ENCODE measurements around the gene GDAP1L1. TPM values are rescaled to one million over a fixed set of nuclear protein-coding genes. Genes with fewer than 3 reads are reported as not detected.
"Not testable (repeated sequence)": the region's sequence is repeated elsewhere in the genome, so short reads cannot be mapped to it uniquely, and the experiment has no call there.

Gene GDAP1L1
- total RNA-seq, 1 experiment from 2014 or later: not detected

- Histone ChIP-seq H3F3A (ENCODE audit: insufficient read depth, low read depth) (no peaks in the 10 kb centered on the region), H3K79me2 (ENCODE audit: low read depth) (no peaks in the 10 kb centered on the region), H3K27me3 (ENCODE audit: insufficient read depth, low read depth) (no peaks in the 10 kb centered on the region), H3K4me3 (no peak overlapping the region), H3K4me2 (no peak overlapping the region), H3K9me2 (ENCODE audit: insufficient read depth) (no peaks in the 10 kb centered on the region), H2AFZ (no peak overlapping the region), H4K20me1 (ENCODE audit: insufficient read depth) (no peaks in the 10 kb centered on the region), H3K36me3 (ENCODE audit: low read depth) (no peaks in the 10 kb centered on the region), H3K4me1 (replicated peaks; ENCODE audit: insufficient read depth) (no peaks in the 10 kb centered on the region), H3K9me3 (ENCODE audit: insufficient read depth, low read depth) (no peaks in the 10 kb centered on the region), H3K27ac (no peak overlapping the region)
- POLR2A ChIA-PET (ENCODE audit: unreplicated experiment): no interaction called here
- DNase-seq: no peak
- intact Hi-C loops (cut with micrococcal nuclease; ENCODE audit: unreplicated experiment): no loop called here
- no TSS peak for BruUV-seq (replicated peaks)
- TF ChIP-seq, protein P1, sequence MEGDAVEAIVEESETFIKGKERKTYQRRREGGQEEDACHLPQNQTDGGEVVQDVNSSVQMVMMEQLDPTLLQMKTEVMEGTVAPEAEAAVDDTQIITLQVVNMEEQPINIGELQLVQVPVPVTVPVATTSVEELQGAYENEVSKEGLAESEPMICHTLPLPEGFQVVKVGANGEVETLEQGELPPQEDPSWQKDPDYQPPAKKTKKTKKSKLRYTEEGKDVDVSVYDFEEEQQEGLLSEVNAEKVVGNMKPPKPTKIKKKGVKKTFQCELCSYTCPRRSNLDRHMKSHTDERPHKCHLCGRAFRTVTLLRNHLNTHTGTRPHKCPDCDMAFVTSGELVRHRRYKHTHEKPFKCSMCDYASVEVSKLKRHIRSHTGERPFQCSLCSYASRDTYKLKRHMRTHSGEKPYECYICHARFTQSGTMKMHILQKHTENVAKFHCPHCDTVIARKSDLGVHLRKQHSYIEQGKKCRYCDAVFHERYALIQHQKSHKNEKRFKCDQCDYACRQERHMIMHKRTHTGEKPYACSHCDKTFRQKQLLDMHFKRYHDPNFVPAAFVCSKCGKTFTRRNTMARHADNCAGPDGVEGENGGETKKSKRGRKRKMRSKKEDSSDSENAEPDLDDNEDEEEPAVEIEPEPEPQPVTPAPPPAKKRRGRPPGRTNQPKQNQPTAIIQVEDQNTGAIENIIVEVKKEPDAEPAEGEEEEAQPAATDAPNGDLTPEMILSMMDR (conservative IDR thresholded peaks at IDR 0.05): no peak
- TF ChIP-seq EZH2 (IDR thresholded peaks at IDR 0.05; ENCODE audit: low read depth): no peak
- CTCF ChIA-PET: interaction anchor here (1.4 kb wide), 1 partner anchor 11 kb away, joined by 4 read pairs; no protein-coding TSS in a partner anchor
These were observed 18.4 kb upstream of the GDAP1L1 start for GRCh38 chr20:44228465-44229258.

- CTCF ChIA-PET: no interaction called here
- no peak overlapping the region for H3K4me3 ChIP-seq
- no peaks in the 10 kb centered on the region; the same call in 1 of the 2 replicates for H3F3A ChIP-seq (ENCODE audit: insufficient read depth, low read depth)
- DNase-seq: no peak
- intact Hi-C loops (cut with micrococcal nuclease; ENCODE audit: unreplicated experiment): no loop called here
- H3K27ac ChIP-seq: no peak overlapping the region
- no peak for TF ChIP-seq EZH2 (IDR thresholded peaks at IDR 0.05; ENCODE audit: low read depth)
- TF ChIP-seq, protein P1 (conservative IDR thresholded peaks at IDR 0.05): no peak
- H3K4me2 ChIP-seq: no peak overlapping the region
- no peaks in the 10 kb centered on the region for H3K36me3 ChIP-seq (ENCODE audit: low read depth)
- no peaks in the 10 kb centered on the region for H3K9me2 ChIP-seq (ENCODE audit: insufficient read depth)
- H3K4me1 ChIP-seq (replicated peaks; ENCODE audit: insufficient read depth): no peaks in the 10 kb centered on the region
- no peaks in the 10 kb centered on the region for H3K9me3 ChIP-seq (ENCODE audit: insufficient read depth, low read depth)
- BruUV-seq (replicated peaks): no TSS peak
- POLR2A ChIA-PET (ENCODE audit: unreplicated experiment): no interaction called here
- no peaks in the 10 kb centered on the region for H3K27me3 ChIP-seq (ENCODE audit: insufficient read depth, low read depth)
- no peaks in the 10 kb centered on the region for H3K79me2 ChIP-seq (ENCODE audit: low read depth)
- no peak overlapping the region for H2AFZ ChIP-seq
- no peaks in the 10 kb centered on the region; the same call in 1 of the 2 replicates for H4K20me1 ChIP-seq (ENCODE audit: insufficient read depth)
These were observed 15.9 kb upstream of the GDAP1L1 start for GRCh38 chr20:44231193-44231592.

GRCh38 chr20:44231713-44232468 lies 15.2 kb upstream of the GDAP1L1 start:
- DNase-seq: no peak
- no peak overlapping the region for H3K4me3 ChIP-seq
- H3K27ac ChIP-seq: no peak overlapping the region
- BruUV-seq (replicated peaks): no TSS peak
- H3F3A ChIP-seq (ENCODE audit: insufficient read depth, low read depth): no peaks in the 10 kb centered on the region; the same call in 1 of the 2 replicates
- H3K79me2 ChIP-seq (ENCODE audit: low read depth): no peaks in the 10 kb centered on the region
- no peaks in the 10 kb centered on the region; the same call in 1 of the 2 replicates for H4K20me1 ChIP-seq (ENCODE audit: insufficient read depth)
- no peaks in the 10 kb centered on the region for H3K9me3 ChIP-seq (ENCODE audit: insufficient read depth, low read depth)
- no peak overlapping the region for H2AFZ ChIP-seq
- no peak for TF ChIP-seq EZH2 (IDR thresholded peaks at IDR 0.05; ENCODE audit: low read depth)
- H3K9me2 ChIP-seq (ENCODE audit: insufficient read depth): no peaks in the 10 kb centered on the region
- CTCF ChIA-PET: no interaction called here
- POLR2A ChIA-PET (ENCODE audit: unreplicated experiment): no interaction called here
- no peaks in the 10 kb centered on the region for H3K36me3 ChIP-seq (ENCODE audit: low read depth)
- no peak overlapping the region for H3K4me2 ChIP-seq
- no peaks in the 10 kb centered on the region for H3K27me3 ChIP-seq (ENCODE audit: insufficient read depth, low read depth)
- intact Hi-C loops (cut with micrococcal nuclease; ENCODE audit: unreplicated experiment): no loop called here
- no peaks in the 10 kb centered on the region for H3K4me1 ChIP-seq (replicated peaks; ENCODE audit: insufficient read depth)

- POLR2A ChIA-PET (ENCODE audit: unreplicated experiment); H3K4me3 ChIP-seq; H3F3A ChIP-seq (ENCODE audit: insufficient read depth, low read depth); DNase-seq; H3K36me3 ChIP-seq (ENCODE audit: low read depth); H3K9me3 ChIP-seq (ENCODE audit: insufficient read depth, low read depth); H3K9me2 ChIP-seq (ENCODE audit: insufficient read depth); intact Hi-C loops (cut with micrococcal nuclease; ENCODE audit: unreplicated experiment); H3K4me1 ChIP-seq (replicated peaks; ENCODE audit: insufficient read depth); H2AFZ ChIP-seq; H3K27me3 ChIP-seq (ENCODE audit: insufficient read depth, low read depth); H3K27ac ChIP-seq; BruUV-seq (replicated peaks); H4K20me1 ChIP-seq (ENCODE audit: insufficient read depth); H3K4me2 ChIP-seq; H3K79me2 ChIP-seq (ENCODE audit: low read depth); CTCF ChIA-PET: not testable (repeated sequence)
These were observed 14.6 kb upstream of the GDAP1L1 start for GRCh38 chr20:44232469-44232856.
